Esophagus muscularis mucosa (tissue), 3 donors: Measurements from ENCODE around the gene OXNAD1.

Experiments
- CTCF ChIP-seq, 3 experiments: fragments of 200-600 bp in 2 of 3; fragments of 450-650 bp in 1 of 3; sonication (generic) in 2 of 3; IDR thresholded peaks; one replicate each; pipeline ENCODE4 v1.5.1; 2017 to 2019; ENCODE audit warnings: antibody characterized with exemption in 3 of 3, mild to moderate bottlenecking in 2 of 3, moderate library complexity in 1 of 3
- POLR2A ChIP-seq: fragments of 450-650 bp; IDR thresholded peaks from one replicate; pipeline ENCODE4 v1.6.1; 2017; ENCODE audit warnings: antibody characterized with exemption, moderate library complexity, mild to moderate bottlenecking, low read depth

GRCh38 chr3:16234281-16234680 lies 30.7 kb upstream of the OXNAD1 start:
- TF ChIP-seq CTCF (IDR thresholded peaks at IDR 0.05) (no peak), POLR2A (no peak)
